Hepatocyte (in vitro differentiated cells): ENCODE measurements around the gene NLRP13.

Source experiments
- EZH2 ChIP-seq: fragments of 200-600 bp; sonication (generic); IDR thresholded peaks from 2 replicates; pipeline ENCODE4 v1.6.1; 2016; ENCODE audit warnings: antibody characterized with exemption, mild to moderate bottlenecking, borderline replicate concordance
- EZH2phosphoT487 ChIP-seq: fragments of 200-600 bp; sonication (generic); IDR thresholded peaks from one replicate; pipeline ENCODE4 v1.6.1; 2018; ENCODE audit warnings: antibody characterized with exemption, mild to moderate bottlenecking, low read depth, moderate library complexity; ENCODE audit not compliant: unreplicated experiment, severe bottlenecking
- TF ChIP-seq, protein P1 (sequence below): fragments of 200-600 bp; sonication (generic); IDR thresholded peaks from 2 replicates; pipeline ENCODE4 v1.5.1; 2016; ENCODE audit warnings: antibody characterized with exemption, mild to moderate bottlenecking; ENCODE audit not compliant: poor library complexity

GRCh38 chr19:55962186-55962585 lies 30.1 kb upstream of the NLRP13 start:
- TF ChIP-seq, protein P1, sequence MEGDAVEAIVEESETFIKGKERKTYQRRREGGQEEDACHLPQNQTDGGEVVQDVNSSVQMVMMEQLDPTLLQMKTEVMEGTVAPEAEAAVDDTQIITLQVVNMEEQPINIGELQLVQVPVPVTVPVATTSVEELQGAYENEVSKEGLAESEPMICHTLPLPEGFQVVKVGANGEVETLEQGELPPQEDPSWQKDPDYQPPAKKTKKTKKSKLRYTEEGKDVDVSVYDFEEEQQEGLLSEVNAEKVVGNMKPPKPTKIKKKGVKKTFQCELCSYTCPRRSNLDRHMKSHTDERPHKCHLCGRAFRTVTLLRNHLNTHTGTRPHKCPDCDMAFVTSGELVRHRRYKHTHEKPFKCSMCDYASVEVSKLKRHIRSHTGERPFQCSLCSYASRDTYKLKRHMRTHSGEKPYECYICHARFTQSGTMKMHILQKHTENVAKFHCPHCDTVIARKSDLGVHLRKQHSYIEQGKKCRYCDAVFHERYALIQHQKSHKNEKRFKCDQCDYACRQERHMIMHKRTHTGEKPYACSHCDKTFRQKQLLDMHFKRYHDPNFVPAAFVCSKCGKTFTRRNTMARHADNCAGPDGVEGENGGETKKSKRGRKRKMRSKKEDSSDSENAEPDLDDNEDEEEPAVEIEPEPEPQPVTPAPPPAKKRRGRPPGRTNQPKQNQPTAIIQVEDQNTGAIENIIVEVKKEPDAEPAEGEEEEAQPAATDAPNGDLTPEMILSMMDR = no peak
- TF ChIP-seq EZH2phosphoT487 (no peak), EZH2 (no peak)
